Measurements from ENCODE around the gene PTPRR. TPM values are rescaled to one million over a fixed set of nuclear protein-coding genes. Genes with fewer than 3 reads are reported as not detected.

PTPRR gene
- total and polyA plus RNA-seq, 2 donors (not counting 3 experiments of a cell fraction or from before 2014, with no cell fraction given), result 0.46 to 1.1 TPM

GRCh38 chr12:70709022-70709421 lies 211.5 kb downstream of the PTPRR start:
- Histone ChIP-seq H3K9ac (replicated peaks; ENCODE audit: extremely low read depth, insufficient read depth, low read length) (no peak overlapping the region), H3K27me3 (ENCODE audit: control insufficient read depth in 2 of 2, insufficient read depth in 2 of 2, low read length in 2 of 2) (no peaks in the 10 kb centered on the region), H3K9me1 (replicated peaks; ENCODE audit: control insufficient read depth, extremely low read depth, insufficient read depth, low read length) (no peaks in the 10 kb centered on the region), H3K4me3 (replicated peaks in 1 of 3; ENCODE audit: insufficient read depth in 1 of 3, low read depth in 1 of 3, low read length in 3 of 3) (no peak overlapping the region), H4K20me1 (replicated peaks; ENCODE audit: control insufficient read depth, extremely low read depth, insufficient read depth, low read length) (no peaks in the 10 kb centered on the region), H3K79me2 (ENCODE audit: control insufficient read depth, insufficient read depth, low read length) (no peaks in the 10 kb centered on the region), H2AFZ (ENCODE audit: low read depth, low read length) (no peak overlapping the region), H3K9me3 (replicated peaks; ENCODE audit: control insufficient read depth, insufficient read depth, low read length) (no peaks in the 10 kb centered on the region), H3K36me3 (ENCODE audit: control insufficient read depth in 2 of 2, extremely low read depth in 1 of 2, insufficient read depth in 2 of 2, low read length in 2 of 2) (no peaks in the 10 kb centered on the region), H3K4me2 (ENCODE audit: insufficient read depth, low read length) (no peak overlapping the region), H3K27ac (ENCODE audit: insufficient read depth, low read depth, low read length) (no peak overlapping the region), H3K4me1 (ENCODE audit: control insufficient read depth, extremely low read depth, insufficient read depth, low read length) (peaks cover 18% of the 10 kb centered on the region)
- intact Hi-C loops (cut with micrococcal nuclease) (no loop called here), dilution Hi-C loops (cut with MboI; ENCODE audit: extremely low pct_ligation_motif_present, low sequenced_read_pairs) (loop anchor here (25.0 kb wide), 1 partner anchor 97 kb away; no protein-coding TSS in a partner anchor)
- POLR2A ChIA-PET, result no interaction called here
- TF ChIP-seq GATA2 (IDR thresholded peaks at IDR 0.05; ENCODE audit: insufficient read depth, insufficient read length, low read depth, low read length), result no peak
- no peak for TF ChIP-seq FOS (IDR thresholded peaks at IDR 0.05; ENCODE audit: borderline replicate concordance, insufficient read depth, low read length)
- TF ChIP-seq EZH2 (IDR thresholded peaks at IDR 0.05; ENCODE audit: borderline replicate concordance, low read depth, low read length, severe bottlenecking), result no peak
- no peak for TF ChIP-seq JUN (IDR thresholded peaks at IDR 0.05; ENCODE audit: borderline replicate concordance, insufficient read depth, insufficient read length, low read depth)
- no peak for TF ChIP-seq MYC (IDR thresholded peaks at IDR 0.05; ENCODE audit: low read depth, low read length)
- no peak for TF ChIP-seq MAX (IDR thresholded peaks at IDR 0.05; ENCODE audit: insufficient read depth, insufficient read length)
- no peak for DNase-seq (ENCODE audit: low read depth, low spot score)
- FAIRE-seq, result no peak
- CTCF ChIA-PET, result no interaction called here
- no TSS peak for BruUV-seq (replicated peaks)

GRCh38 chr12:70706611-70707010 lies 213.9 kb downstream of the PTPRR start:
- Histone ChIP-seq H3K4me2 (ENCODE audit: insufficient read depth, low read length) (no peak overlapping the region), H3K9me3 (replicated peaks; ENCODE audit: control insufficient read depth, insufficient read depth, low read length) (no peaks in the 10 kb centered on the region), H3K4me1 (ENCODE audit: control insufficient read depth, extremely low read depth, insufficient read depth, low read length) (peaks cover 18% of the 10 kb centered on the region), H3K9me1 (replicated peaks; ENCODE audit: control insufficient read depth, extremely low read depth, insufficient read depth, low read length) (no peaks in the 10 kb centered on the region), H3K27ac (ENCODE audit: insufficient read depth, low read depth, low read length) (no peak overlapping the region), H2AFZ (ENCODE audit: low read depth, low read length) (no peak overlapping the region), H3K36me3 (ENCODE audit: control insufficient read depth in 2 of 2, extremely low read depth in 1 of 2, insufficient read depth in 2 of 2, low read length in 2 of 2) (no peaks in the 10 kb centered on the region), H4K20me1 (replicated peaks; ENCODE audit: control insufficient read depth, extremely low read depth, insufficient read depth, low read length) (no peaks in the 10 kb centered on the region), H3K27me3 (ENCODE audit: control insufficient read depth in 2 of 2, insufficient read depth in 2 of 2, low read length in 2 of 2) (no peaks in the 10 kb centered on the region), H3K4me3 (replicated peaks in 1 of 3; ENCODE audit: insufficient read depth in 1 of 3, low read depth in 1 of 3, low read length in 3 of 3) (no peak overlapping the region), H3K9ac (replicated peaks; ENCODE audit: extremely low read depth, insufficient read depth, low read length) (no peak overlapping the region), H3K79me2 (ENCODE audit: control insufficient read depth, insufficient read depth, low read length) (no peaks in the 10 kb centered on the region)
- POLR2A ChIA-PET, result no interaction called here
- CTCF ChIA-PET, result interaction anchor here (1.5 kb wide), 1 partner anchor 129 kb away, joined by 3 read pairs; no protein-coding TSS in a partner anchor
- dilution Hi-C loops (cut with MboI; ENCODE audit: extremely low pct_ligation_motif_present, low sequenced_read_pairs) (loop anchor here (25.0 kb wide), 1 partner anchor 94 kb away; no protein-coding TSS in a partner anchor), intact Hi-C loops (cut with micrococcal nuclease) (no loop called here)
- BruUV-seq (replicated peaks), result no TSS peak
- FAIRE-seq (no peak), DNase-seq (ENCODE audit: low read depth, low spot score) (no peak)
- TF ChIP-seq POLR2A (IDR thresholded peaks at IDR 0.05; ENCODE audit: low read depth, low read length) (no peak), EZH2 (IDR thresholded peaks at IDR 0.05; ENCODE audit: borderline replicate concordance, low read depth, low read length, severe bottlenecking) (no peak), FOS (IDR thresholded peaks at IDR 0.05; ENCODE audit: borderline replicate concordance, insufficient read depth, low read length) (no peak), GATA2 (IDR thresholded peaks at IDR 0.05; ENCODE audit: insufficient read depth, insufficient read length, low read depth, low read length) (no peak), MAX (IDR thresholded peaks at IDR 0.05; ENCODE audit: insufficient read depth, insufficient read length) (no peak), JUN (IDR thresholded peaks at IDR 0.05; ENCODE audit: borderline replicate concordance, insufficient read depth, insufficient read length, low read depth) (no peak), MYC (IDR thresholded peaks at IDR 0.05; ENCODE audit: low read depth, low read length) (no peak), POLR2AphosphoS5 (IDR thresholded peaks at IDR 0.05; ENCODE audit: insufficient read depth, low read depth, low read length) (no peak), CTCF (IDR thresholded peaks at IDR 0.05; ENCODE audit: extremely low read depth in 1 of 2, insufficient read depth in 1 of 2, low read depth in 1 of 2, low read length in 2 of 2) (no peak)
